GM19193 (cell line): Measurements from ENCODE around the gene MTHFR.

Experiments used
- POLR2A ChIP-seq: IDR thresholded peaks from 4 replicates; pipeline ENCODE4 v1.6.1; 2011; ENCODE audit not compliant: insufficient read depth, insufficient read length; ENCODE audit errors: extremely low read depth

MTHFR gene

DNA sequence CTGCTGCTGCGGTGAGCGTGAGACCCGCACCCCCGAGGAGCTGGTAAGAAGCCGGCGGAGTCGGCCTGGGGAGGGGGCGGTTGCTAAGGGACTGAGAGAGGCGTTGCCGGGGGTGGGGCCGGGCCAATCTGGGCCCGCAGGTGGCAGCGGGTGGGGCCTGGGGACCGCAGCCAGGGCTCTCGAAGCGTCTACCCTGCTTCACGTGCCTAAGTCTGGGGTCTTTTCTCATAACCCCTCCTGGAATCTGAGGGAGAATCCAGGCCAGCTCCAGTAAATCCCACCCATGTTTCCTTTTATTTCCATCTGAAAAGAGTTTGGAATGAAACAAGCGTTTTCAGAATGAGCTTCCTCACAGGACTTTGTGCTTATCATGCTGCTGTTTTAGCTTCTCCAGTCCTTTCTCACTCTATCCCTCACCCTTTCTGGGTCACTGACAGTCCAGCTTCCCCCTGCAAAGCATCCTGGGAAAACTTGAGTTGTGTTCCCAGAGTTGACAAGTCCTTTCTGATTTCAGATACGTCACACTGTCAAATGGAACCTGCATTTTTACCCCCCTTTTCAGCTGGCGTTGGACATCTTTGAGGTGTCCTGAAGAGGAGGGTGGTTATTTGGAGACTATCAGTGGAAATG is 658 bp upstream of the MTHFR start:
- TF ChIP-seq POLR2A: no peak

DNA sequence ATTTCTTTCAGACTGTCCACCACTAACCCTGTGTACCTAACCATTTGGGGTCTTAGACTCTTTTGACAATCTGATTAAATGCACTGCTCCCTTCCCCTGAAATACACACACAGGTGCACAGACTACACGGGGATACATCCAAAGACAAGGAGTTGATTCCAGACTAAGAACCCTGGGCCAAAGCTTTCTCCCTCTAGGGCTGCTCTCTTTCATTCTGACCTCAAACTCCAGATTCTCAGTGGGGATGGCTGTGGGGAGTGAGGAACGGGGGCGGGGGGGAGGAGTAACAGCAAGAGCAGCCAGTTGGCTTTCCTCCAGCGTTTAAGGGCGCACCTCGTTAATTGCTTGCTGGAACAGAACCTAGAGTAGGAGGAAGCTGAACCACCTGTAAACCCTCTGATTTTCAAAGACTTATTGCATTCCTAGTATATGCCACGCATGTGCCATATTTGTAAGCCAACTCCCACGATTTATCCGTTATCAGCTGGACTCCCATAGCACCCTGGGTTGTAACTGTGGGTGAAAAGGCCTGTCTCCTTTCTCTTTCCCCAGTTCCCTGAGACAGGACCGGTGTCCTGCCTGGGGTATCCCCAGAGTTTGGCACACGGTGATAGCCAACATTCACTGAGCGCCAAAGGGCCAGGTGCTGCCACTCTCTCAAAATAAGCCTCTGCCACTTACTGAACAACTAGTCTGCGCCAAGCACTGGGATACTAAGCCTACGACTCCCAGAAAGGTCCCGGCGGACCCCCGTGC is 920 bp downstream of the MTHFR start:
- TF ChIP-seq POLR2A: no peak

DNA sequence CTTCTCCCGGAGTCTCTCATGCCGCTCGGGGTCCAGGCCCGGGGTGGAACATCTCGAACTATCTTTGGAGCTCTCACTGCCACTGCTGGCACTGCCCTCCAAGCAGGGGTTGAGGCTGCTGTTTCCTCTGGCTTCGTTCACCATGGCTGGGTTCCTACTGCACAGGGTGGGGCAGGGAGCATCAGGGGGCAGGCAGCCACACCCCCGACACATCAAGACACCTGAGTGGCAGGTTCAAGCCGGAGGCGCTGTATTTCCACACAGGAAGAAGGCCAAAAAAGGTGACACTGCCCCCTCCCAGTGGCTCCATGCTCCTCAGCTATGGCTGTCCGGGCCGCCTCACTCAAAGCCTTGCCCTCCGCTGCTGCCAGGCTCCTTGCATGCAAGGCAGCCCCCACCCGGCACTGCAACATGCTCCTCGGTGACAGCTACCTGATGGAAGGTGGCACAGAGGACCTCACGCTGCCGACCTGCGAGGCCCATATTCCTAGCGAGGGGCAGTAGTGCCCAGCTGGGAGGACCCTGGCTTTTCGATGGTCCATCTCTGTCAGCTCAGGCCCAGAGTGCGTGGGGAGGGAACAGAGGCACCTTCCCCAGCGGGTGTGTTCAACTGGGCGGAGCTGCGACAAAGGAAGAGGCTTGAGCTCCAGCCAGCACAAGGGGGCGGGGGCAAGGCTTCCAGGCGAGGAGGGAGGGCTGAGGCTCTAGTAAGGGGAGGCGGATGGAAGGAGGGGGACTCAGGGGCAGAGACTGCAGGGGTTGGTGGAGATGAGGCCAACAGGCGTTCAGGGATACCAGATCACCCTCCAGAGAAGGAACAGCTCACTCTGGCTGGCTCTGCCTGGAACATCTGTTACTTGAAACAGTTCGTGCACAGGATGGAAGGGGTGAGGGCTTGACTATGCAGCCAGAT is 2.5 kb downstream of the MTHFR start:
- TF ChIP-seq POLR2A: no peak

DNA sequence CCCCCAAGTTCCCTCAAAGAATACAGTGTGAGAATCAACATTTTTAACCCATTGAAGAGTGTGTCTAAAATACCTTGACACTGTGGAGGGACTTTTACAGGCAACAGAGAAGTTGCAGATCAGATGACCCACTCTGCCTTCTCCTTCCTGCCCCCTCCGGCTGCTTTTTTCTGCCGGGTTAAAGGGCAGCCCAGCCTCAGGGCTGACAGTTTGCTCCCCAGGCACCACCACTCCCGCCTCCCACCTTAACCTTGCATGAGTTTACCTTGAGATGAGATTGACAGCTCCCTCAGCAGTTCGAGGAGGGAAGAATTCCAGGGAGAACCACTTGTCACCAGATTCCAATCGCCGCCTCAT is 3.2 kb downstream of the MTHFR start:
- no peak for TF ChIP-seq POLR2A

DNA sequence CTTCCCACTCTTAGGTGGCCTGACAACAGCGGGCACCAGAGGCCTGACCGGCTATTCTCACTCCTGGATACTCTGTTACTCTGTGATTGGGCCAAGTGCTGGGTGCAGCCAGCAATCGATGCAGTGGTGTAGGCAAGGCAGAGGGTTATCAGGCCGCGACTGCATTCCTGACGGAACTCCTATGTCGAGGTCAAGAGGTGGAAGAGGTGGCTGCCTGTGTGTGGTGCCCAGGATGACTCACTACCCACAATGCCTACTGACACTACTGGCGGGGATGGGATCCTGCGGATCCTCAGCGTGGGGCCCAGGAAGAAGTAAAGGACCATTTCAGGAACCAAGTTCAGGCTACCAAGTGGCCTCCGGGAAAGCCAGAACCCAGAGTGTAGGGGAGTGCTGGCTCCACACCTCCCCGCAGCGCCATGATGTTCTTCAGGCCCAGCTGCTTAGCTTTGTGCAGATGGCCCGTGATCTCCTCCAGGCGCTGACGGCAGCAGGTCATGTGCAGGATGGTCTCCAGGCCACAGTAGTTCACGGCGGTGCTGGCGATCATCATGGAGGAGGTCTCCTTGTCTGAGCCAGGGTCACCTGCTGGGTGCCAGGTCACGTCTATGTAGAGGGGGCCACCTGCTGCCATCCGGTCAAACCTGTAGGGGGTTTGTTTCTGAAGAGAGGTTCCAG is 4.9 kb downstream of the MTHFR start:
- TF ChIP-seq POLR2A: no peak

DNA sequence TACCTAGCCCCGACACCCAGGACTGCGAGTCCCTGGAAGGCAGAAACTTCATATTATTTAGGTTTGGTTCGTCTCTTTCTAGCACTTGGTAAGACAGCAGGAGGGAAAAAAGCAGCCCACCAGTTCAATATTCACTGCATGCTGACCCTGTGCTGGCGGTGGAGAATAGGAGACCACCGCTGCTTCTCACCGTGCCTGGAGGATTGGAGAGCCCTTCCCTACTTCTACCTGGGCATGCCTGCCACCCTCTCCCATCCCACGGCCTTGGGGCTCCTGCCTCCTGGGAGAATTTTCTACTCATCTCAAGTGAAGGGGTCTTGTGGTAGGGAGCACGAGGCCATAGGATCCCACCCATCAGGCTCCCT is 5.4 kb downstream of the MTHFR start:
- TF ChIP-seq POLR2A: no peak

DNA sequence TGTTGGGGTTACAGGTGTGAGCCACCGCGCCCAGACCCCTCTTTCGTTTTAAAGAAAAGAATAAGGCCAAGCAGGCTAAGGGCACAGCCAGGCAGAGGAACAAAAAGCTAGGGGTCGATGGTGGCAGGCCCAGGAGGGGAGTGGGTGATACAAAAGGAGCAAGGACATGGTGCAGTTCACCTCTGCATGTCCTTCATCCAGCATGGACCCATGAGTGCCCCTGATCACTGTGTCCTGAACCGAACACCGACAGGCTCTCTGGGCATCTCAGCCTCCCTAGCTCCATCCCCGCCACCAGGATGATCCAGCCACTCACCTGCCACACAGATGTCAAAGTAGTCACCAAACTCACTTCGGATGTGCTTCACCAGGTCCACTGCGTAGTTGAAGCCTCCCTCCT is 5.9 kb downstream of the MTHFR start:
- no peak for TF ChIP-seq POLR2A

DNA sequence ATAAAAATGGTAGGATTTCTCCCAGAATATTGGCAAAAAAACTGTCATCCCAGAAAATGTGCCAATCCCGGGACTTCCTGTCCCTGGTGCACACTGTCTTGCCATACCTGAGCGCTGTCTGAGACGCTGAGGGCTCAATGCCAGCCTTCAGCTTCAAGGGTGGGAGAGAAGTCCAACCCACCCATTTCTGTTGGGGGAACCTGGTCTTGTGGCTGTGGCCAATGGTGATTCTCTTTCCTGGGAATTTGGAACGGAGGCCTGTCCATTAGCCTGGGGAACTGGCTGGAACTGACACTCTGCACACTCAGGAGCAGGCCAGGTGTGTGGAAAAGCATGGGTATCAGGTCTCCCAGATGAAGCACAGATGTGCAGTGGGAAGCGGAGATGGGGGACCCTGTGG is 6.7 kb downstream of the MTHFR start:
- no peak for TF ChIP-seq POLR2A

DNA sequence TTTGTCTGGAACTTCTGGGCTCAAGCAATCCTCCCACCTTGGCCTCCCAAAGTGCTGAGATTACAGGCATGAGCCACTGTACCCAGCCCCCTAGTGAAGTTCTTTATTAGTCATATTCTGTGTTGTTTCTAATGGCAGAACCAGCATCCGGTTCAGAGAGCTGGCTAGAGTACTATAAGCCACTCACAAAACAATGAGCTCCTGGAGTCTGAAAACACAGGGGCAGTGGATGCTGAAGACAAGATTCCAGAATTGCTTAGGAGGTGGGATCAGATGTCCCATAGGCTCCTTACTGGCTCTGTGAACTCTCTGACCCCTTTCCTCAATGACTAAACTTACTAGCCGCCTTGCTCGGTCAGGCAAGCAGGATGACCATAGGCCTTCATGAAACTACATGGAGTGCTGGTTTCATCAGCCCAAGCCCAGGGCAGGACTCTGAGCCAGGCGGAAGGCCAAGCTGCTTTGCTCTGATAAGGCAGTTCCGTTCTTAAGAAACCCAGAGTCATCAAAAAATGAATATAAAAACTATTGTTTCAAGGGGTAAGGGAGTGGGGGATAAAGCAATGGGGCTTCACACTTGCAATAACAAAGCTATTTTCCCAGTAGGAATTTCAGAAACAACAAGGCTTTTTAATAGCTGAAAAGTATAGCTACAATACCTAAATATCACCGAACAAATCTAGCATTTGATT is 8.1 kb downstream of the MTHFR start:
- no peak for TF ChIP-seq POLR2A

DNA sequence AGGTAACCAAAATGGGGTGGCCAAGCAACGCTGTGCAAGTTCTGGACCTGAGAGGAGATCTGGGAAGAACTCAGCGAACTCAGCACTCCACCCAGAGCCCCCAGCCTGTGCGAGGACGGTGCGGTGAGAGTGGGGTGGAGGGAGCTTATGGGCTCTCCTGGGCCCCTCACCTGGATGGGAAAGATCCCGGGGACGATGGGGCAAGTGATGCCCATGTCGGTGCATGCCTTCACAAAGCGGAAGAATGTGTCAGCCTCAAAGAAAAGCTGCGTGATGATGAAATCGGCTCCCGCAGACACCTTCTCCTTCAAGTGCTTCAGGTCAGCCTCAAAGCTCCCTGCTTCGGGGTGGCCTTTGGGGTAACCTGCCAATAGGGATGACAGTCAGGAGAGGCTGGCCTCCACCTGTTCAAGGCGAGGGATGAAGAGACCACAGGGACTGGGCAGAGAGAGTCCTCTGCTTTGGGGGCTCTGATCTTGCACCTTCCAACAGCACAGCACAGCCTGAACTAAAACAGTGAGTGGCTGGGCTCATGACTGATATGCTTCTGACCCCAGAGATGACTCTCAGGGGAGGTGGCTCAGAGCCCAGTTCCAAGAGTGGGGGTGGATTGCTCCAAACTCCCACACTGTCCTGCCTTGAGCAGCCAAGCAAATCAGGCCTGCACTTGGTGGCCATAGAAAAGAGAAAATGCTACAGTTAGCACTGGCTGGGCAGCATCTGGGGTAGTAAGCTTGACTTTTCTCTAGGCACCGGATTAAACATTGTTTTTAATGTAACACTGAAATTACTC is 9.5 kb downstream of the MTHFR start:
- no peak for TF ChIP-seq POLR2A

DNA sequence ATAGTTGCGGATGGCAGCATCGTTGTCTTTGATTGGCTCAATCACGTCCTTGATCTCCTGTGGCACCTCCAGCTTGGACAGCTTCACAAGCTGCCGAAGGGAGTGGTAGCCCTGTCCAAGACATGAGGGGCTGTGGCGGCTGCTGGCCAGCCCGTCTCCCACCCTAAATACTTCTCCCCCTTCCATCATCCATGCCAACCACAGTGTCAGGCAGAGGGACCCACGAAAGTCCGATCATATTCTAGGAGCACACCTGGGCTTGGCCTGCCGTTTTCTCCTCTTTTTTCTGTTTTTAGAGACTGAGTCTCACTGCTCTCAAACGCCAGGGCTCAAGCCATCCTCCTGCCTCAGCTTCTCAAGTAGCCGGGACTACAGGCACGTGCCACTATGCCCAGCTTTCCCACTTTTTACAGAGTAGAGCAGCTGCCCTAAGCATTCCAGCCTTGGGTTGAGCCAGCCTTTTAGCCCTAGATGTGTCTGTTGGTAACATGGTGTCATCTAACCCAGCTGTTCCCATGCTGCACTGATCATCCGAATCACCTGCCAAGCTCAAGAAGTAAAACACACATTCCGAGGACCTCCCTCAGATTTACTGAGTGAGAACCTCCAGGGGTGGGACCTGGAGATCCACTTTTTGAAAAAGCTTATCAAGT is 10.4 kb downstream of the MTHFR start:
- no peak for TF ChIP-seq POLR2A

DNA sequence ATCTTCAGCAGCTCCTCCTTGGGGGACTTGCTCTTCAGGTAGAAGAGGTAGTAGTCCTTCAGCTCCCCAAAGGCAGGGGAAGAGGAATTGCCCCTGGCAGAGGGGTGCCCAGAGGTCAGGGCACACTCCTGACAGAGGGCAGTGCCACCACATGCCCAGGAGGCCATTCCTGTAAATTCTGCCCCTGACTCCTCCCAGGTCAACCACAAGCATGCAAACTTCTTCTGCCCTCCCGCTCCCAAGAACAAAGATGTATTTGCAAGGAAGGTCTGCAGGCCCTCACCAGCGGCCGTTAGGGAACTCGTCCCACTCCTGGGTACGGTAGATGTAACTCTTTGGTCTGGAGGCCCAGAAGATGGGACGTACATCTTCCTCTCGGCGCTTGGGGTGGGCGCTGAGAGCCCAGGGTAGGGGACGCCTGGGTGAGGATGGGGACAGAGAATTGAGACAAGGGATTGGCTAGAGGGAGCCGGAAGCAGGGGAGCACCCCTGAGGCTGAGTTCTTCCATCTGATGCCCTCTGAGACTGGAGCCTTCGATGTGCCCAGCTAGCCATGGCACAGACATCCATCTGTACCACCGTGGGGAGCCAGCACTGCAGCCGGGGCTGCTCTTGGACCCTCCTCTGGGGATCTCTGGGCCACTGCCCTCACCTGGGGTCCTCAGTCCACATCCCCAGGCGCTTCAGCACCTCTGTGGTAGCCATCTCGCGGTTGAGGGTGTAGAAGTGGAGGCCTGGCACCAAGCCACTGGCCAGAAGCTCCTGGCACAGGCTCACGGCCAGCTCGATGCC is 11.1 kb downstream of the MTHFR start:
- TF ChIP-seq POLR2A: no peak

DNA sequence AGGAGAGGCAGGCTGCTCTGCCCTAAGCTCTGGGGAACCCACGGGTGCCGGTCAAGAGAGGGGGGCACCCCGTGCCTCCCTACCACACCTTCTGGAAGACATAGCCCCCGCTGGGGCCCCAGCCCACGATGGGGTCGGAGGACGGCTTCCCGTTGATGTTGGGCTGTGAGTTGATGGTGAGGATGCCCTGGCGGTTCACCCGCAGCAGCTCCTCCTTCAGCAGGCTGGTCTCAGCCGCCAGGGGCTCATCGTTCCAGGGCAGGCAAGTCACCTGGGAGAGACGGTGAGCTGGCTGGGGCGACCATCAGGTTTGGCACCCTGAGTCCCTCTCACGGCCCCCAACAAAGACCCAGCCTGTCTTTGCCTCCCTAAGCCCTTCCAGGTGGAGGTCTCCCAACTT is 11.9 kb downstream of the MTHFR start:
- no peak for TF ChIP-seq POLR2A

DNA sequence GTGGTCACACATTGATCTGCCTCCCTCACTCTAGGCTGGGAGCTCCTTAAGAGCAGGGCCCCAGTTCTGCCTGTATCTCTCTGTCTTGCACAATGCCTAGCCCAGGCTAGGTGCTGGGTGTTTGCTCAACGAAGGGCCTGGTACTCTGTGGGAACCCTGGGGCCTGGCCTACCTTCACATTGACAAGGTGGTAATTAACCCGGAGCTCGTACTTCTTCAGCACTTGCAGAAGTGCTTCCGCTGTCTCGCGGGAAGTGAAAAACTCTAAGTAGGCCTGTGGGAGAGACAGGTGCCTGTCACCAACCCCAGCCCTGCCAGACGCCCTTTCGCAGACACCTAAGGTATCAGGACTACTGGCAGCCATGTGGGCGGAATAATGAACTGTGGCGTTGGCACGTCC is 13.7 kb downstream of the MTHFR start:
- no peak for TF ChIP-seq POLR2A
